Uterus (tissue), 4 donors: Measurements from ENCODE around the gene ARHGEF6. TPM values are rescaled to one million over a fixed set of nuclear protein-coding genes. Genes with fewer than 3 reads are reported as not detected.
"Not testable (repeated sequence)": the region's sequence is repeated elsewhere in the genome, so short reads cannot be mapped to it uniquely, and the experiment has no call there.

Source experiments
- DNase-seq, 2 donors: peaks; one replicate each; pipeline ENCODE4 v3.0.0-alpha.2; 2019 to 2020
- H3K27ac ChIP-seq, 2 donors: fragments of 200-600 bp; sonication (generic); 1 replicate in 1 of 2; 2 replicates in 1 of 2; pipeline ENCODE4 v1.5.1; 2016 to 2018
- H3K27me3 ChIP-seq, 2 donors: fragments of 200-600 bp; sonication (generic); one replicate each; pipeline ENCODE4 v1.5.1; 2018 to 2019; ENCODE audit warnings: control low read depth in 1 of 2
- H3K36me3 ChIP-seq, 2 donors: fragments of 200-600 bp; sonication (generic); one replicate each; pipeline ENCODE4 v1.5.1; 2019; ENCODE audit warnings: control low read depth in 1 of 2
- H3K4me1 ChIP-seq, 2 donors: fragments of 200-600 bp; sonication (generic); one replicate each; pipeline ENCODE4 v1.5.1; 2018 to 2019; ENCODE audit warnings: control low read depth in 1 of 2
- H3K4me3 ChIP-seq, 2 donors: fragments of 200-600 bp; sonication (generic); 1 replicate in 1 of 2; 2 replicates in 1 of 2; pipeline ENCODE4 v1.5.1; 2018 to 2019; ENCODE audit warnings: mild to moderate bottlenecking in 1 of 2
- H3K9me3 ChIP-seq, 2 donors: fragments of 200-600 bp; sonication (generic); one replicate each; pipeline ENCODE4 v1.5.1; 2019; ENCODE audit warnings: control low read depth in 1 of 2
- CTCF ChIP-seq, 4 experiments: fragments of 200-600 bp in 2 of 4; fragments of 450-650 bp in 2 of 4; sonication (generic) in 2 of 4; IDR thresholded peaks; one replicate each; pipeline ENCODE4 v1.5.1; 2016 to 2019; ENCODE audit warnings: antibody characterized with exemption in 4 of 4, mild to moderate bottlenecking in 2 of 4, moderate library complexity in 1 of 4
- POLR2A ChIP-seq, 2 donors: fragments of 450-650 bp; IDR thresholded peaks; one replicate each; pipeline ENCODE4 v1.6.1; 2016; ENCODE audit warnings: antibody characterized with exemption in 2 of 2, mild to moderate bottlenecking in 1 of 2, moderate library complexity in 1 of 2
- intact Hi-C: fragments of 100-400 bp; cut with DNase I; formaldehyde crosslinking; loops from one replicate; pipeline ENCODE4 v1.15.1; 2023; ENCODE audit warnings: low total_unique reads
- total RNA-seq, 4 donors: library from RNA; depleted of rRNA in 3 of 4; stranded (reverse); fragments of >200 nt in 3 of 4; gene quantifications; one replicate each; pipeline versions ENCODE4 v1.1.0 to v1.2.4, GENCODE V29; 2014 to 2023
- donor health status: DM: yes; HTN: yes; CAD: no.

ARHGEF6 gene
- total RNA-seq, 4 donors from 2014 or later = 19.7 to 26.9 (median 24.7) TPM

- H3K27ac ChIP-seq = no peak overlapping the region
- no peak for DNase-seq
- intact Hi-C loops = no loop called here
- H3K27me3 ChIP-seq = peaks cover 0 to 3% of the 10 kb centered on the region in 2 donors
- H3K4me3 ChIP-seq = no peak overlapping the region
- H3K4me1 ChIP-seq = no peaks in the 10 kb centered on the region
- H3K36me3 ChIP-seq = no peaks in the 10 kb centered on the region
- no peaks in the 10 kb centered on the region for H3K9me3 ChIP-seq
- no peak for TF ChIP-seq POLR2A (IDR thresholded peaks at IDR 0.05)
- TF ChIP-seq CTCF (IDR thresholded peaks at IDR 0.05) = no peak
These were observed 17.1 kb upstream of the ARHGEF6 start for GRCh38 chrX:136797787-136798186.

GRCh38 chrX:136795132-136795531, 14.4 kb upstream of the ARHGEF6 start:
- H3K4me3 ChIP-seq, intact Hi-C loops, H3K27ac ChIP-seq, DNase-seq, H3K27me3 ChIP-seq, H3K9me3 ChIP-seq, H3K4me1 ChIP-seq, H3K36me3 ChIP-seq: not testable (repeated sequence)

GRCh38 chrX:136794660-136795059, 13.9 kb upstream of the ARHGEF6 start:
- H3K27me3 ChIP-seq, H3K4me3 ChIP-seq, H3K27ac ChIP-seq, H3K9me3 ChIP-seq, H3K36me3 ChIP-seq, H3K4me1 ChIP-seq, DNase-seq, intact Hi-C loops: not testable (repeated sequence)

- intact Hi-C loops = no loop called here
- Histone ChIP-seq H3K27ac (no peak overlapping the region), H3K27me3 (peaks cover 0 to 3% of the 10 kb centered on the region in 2 donors), H3K9me3 (no peaks in the 10 kb centered on the region), H3K36me3 (no peaks in the 10 kb centered on the region), H3K4me1 (no peaks in the 10 kb centered on the region), H3K4me3 (no peak overlapping the region)
- no peak for DNase-seq
- TF ChIP-seq POLR2A (IDR thresholded peaks at IDR 0.05) = no peak
- no peak for TF ChIP-seq CTCF (IDR thresholded peaks at IDR 0.05)
These were observed 13.3 kb upstream of the ARHGEF6 start for GRCh38 chrX:136794080-136794479.

GRCh38 chrX:136789856-136790255, 9.1 kb upstream of the ARHGEF6 start:
- no peak overlapping the region for H3K4me3 ChIP-seq
- H3K27ac ChIP-seq = no peak overlapping the region
- TF ChIP-seq CTCF (IDR thresholded peaks at IDR 0.05) = no peak
- no peak for TF ChIP-seq POLR2A (IDR thresholded peaks at IDR 0.05)
- H3K4me1 ChIP-seq = no peaks in the 10 kb centered on the region
- no peaks in the 10 kb centered on the region for H3K9me3 ChIP-seq
- DNase-seq = no peak
- H3K36me3 ChIP-seq = no peaks in the 10 kb centered on the region
- H3K27me3 ChIP-seq = no peaks in the 10 kb centered on the region
- intact Hi-C loops = no loop called here

- no peak for TF ChIP-seq POLR2A (IDR thresholded peaks at IDR 0.05)
- Histone ChIP-seq H3K27ac (no peak overlapping the region), H3K9me3 (no peaks in the 10 kb centered on the region), H3K4me1 (no peaks in the 10 kb centered on the region), H3K36me3 (no peaks in the 10 kb centered on the region), H3K27me3 (no peaks in the 10 kb centered on the region), H3K4me3 (no peak overlapping the region)
- intact Hi-C loops = no loop called here
- DNase-seq = no peak
These were observed 3.5 kb upstream of the ARHGEF6 start for GRCh38 chrX:136784231-136784630.

GRCh38 chrX:136783159-136783558, 2.4 kb upstream of the ARHGEF6 start:
- intact Hi-C loops = no loop called here
- Histone ChIP-seq H3K27me3 (no peaks in the 10 kb centered on the region), H3K9me3 (no peaks in the 10 kb centered on the region), H3K4me3 (no peak overlapping the region), H3K4me1 (no peaks in the 10 kb centered on the region), H3K36me3 (no peaks in the 10 kb centered on the region), H3K27ac (no peak overlapping the region)
- TF ChIP-seq POLR2A (IDR thresholded peaks at IDR 0.05) (no peak), CTCF (IDR thresholded peaks at IDR 0.05) (no peak)
- no peak for DNase-seq
